Measurements from ENCODE around the gene NCKAP5.
"Not testable (repeated sequence)": the region's sequence is repeated elsewhere in the genome, so short reads cannot be mapped to it uniquely, and the experiment has no call there.

Gene NCKAP5

GRCh38 chr2:133522204-133522603 is 46.1 kb downstream of the NCKAP5 start:
- no peaks in the 10 kb centered on the region for H3K27me3 ChIP-seq (ENCODE audit: control insufficient read depth in 1 of 2, insufficient read depth in 2 of 2, low read length in 2 of 2)
- H3K4me1 ChIP-seq (ENCODE audit: control insufficient read depth, insufficient read depth, low read length), result no peaks in the 10 kb centered on the region
- H3K36me3 ChIP-seq (ENCODE audit: control insufficient read depth in 2 of 2, insufficient read depth in 2 of 2, low read length in 2 of 2), result no peaks in the 10 kb centered on the region
- H3K4me3 ChIP-seq (ENCODE audit: low read length in 2 of 2), result no peak overlapping the region
- H3K9ac ChIP-seq (ENCODE audit: low read length in 2 of 2), result no peak overlapping the region
- no peak overlapping the region for H3K27ac ChIP-seq (ENCODE audit: low read length)
- no peaks in the 10 kb centered on the region for H3K9me3 ChIP-seq (ENCODE audit: control insufficient read depth in 2 of 2, low read length in 2 of 2)

- Histone ChIP-seq H3K4me3 (ENCODE audit: low read length in 2 of 2) (no peak overlapping the region), H3K27me3 (ENCODE audit: control insufficient read depth in 1 of 2, insufficient read depth in 2 of 2, low read length in 2 of 2) (no peaks in the 10 kb centered on the region), H3K9ac (ENCODE audit: low read length in 2 of 2) (no peak overlapping the region), H3K4me1 (ENCODE audit: control insufficient read depth, insufficient read depth, low read length) (no peaks in the 10 kb centered on the region), H3K27ac (ENCODE audit: low read length) (no peak overlapping the region), H3K9me3 (ENCODE audit: control insufficient read depth in 2 of 2, low read length in 2 of 2) (no peaks in the 10 kb centered on the region), H3K36me3 (ENCODE audit: control insufficient read depth in 2 of 2, insufficient read depth in 2 of 2, low read length in 2 of 2) (no peaks in the 10 kb centered on the region)
These were observed 47.0 kb downstream of the NCKAP5 start for GRCh38 chr2:133521146-133521745.

GRCh38 chr2:133519677-133520076 is 48.6 kb downstream of the NCKAP5 start:
- not testable (repeated sequence) for H3K27me3 ChIP-seq (ENCODE audit: control insufficient read depth in 1 of 2, insufficient read depth in 2 of 2, low read length in 2 of 2); H3K4me3 ChIP-seq (ENCODE audit: low read length in 2 of 2); H3K9me3 ChIP-seq (ENCODE audit: control insufficient read depth in 2 of 2, low read length in 2 of 2); H3K9ac ChIP-seq (ENCODE audit: low read length in 2 of 2); H3K4me1 ChIP-seq (ENCODE audit: control insufficient read depth, insufficient read depth, low read length); H3K27ac ChIP-seq (ENCODE audit: low read length); H3K36me3 ChIP-seq (ENCODE audit: control insufficient read depth in 2 of 2, insufficient read depth in 2 of 2, low read length in 2 of 2)

DNA sequence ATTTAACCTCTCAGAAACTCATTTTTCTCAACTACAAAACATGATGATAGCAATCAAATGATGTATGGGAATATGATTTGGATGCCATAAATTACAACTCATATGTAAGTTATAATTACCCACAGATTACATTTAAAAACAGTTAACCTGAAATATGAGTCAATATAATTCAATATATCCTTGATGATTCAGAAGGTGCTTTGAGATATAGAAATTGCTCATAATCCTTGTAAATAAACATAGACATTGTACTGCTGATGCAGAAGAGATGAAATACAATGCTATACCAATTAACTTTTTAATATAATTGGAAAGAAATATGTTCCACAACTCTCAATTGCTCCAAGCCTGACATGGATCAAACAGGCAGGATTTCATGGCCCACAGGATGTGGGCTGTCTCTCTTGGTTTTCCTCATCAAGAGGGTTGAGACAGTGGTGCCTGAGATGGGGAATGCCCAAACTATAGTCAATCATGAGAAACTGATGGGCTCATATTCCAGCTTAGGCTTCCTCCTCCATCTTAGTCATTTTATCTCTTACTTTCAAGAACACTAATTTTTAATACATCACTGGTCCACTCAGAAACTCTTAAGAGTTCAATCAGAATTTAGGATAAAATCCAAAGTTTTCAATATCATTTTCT is 49.4 kb downstream of the NCKAP5 start:
- no peaks in the 10 kb centered on the region for H3K36me3 ChIP-seq (ENCODE audit: control insufficient read depth in 2 of 2, insufficient read depth in 2 of 2, low read length in 2 of 2)
- no peak overlapping the region for H3K27ac ChIP-seq (ENCODE audit: low read length)
- no peaks in the 10 kb centered on the region for H3K27me3 ChIP-seq (ENCODE audit: control insufficient read depth in 1 of 2, insufficient read depth in 2 of 2, low read length in 2 of 2)
- H3K4me3 ChIP-seq (ENCODE audit: low read length in 2 of 2), result no peak overlapping the region
- no peaks in the 10 kb centered on the region for H3K9me3 ChIP-seq (ENCODE audit: control insufficient read depth in 2 of 2, low read length in 2 of 2)
- H3K9ac ChIP-seq (ENCODE audit: low read length in 2 of 2), result no peak overlapping the region
- no peaks in the 10 kb centered on the region for H3K4me1 ChIP-seq (ENCODE audit: control insufficient read depth, insufficient read depth, low read length)

- no peaks in the 10 kb centered on the region for H3K27me3 ChIP-seq (ENCODE audit: control insufficient read depth in 1 of 2, insufficient read depth in 2 of 2, low read length in 2 of 2)
- no peaks in the 10 kb centered on the region for H3K9me3 ChIP-seq (ENCODE audit: control insufficient read depth in 2 of 2, low read length in 2 of 2)
- H3K4me1 ChIP-seq (ENCODE audit: control insufficient read depth, insufficient read depth, low read length), result no peaks in the 10 kb centered on the region
- no peak overlapping the region for H3K9ac ChIP-seq (ENCODE audit: low read length in 2 of 2)
- no peaks in the 10 kb centered on the region for H3K36me3 ChIP-seq (ENCODE audit: control insufficient read depth in 2 of 2, insufficient read depth in 2 of 2, low read length in 2 of 2)
- no peak overlapping the region for H3K27ac ChIP-seq (ENCODE audit: low read length)
- no peak overlapping the region for H3K4me3 ChIP-seq (ENCODE audit: low read length in 2 of 2)
These were observed 50.4 kb downstream of the NCKAP5 start for GRCh38 chr2:133517876-133518275.

DNA sequence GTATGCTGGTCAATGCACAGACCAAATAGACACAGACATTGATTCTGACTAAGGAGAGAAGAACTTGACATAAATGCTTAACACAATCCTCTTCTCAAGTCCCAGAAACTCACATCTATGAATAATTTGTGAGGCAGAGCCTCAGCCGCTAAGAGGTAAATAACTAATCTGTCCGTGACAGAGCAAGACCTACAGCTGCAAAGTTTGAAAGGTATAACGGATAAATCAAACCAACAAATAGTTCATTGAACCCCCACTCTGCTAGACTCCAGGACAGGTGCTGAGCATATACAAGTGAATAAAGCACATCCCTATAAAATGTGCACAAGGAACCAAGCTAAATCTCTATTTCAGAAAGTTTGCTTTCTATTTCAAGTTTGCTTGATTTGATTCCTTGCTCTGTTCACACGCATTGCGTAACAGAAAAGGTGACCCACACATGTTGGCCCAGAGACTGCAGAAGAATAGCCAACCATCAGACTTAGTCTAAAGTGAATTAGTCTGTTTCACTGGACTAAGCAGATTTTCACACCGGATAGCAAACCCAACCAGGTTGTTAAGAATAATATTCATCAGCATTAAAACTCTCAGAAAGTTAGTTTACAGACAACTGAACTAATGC is 51.7 kb downstream of the NCKAP5 start:
- Histone ChIP-seq H3K36me3 (ENCODE audit: control insufficient read depth in 2 of 2, insufficient read depth in 2 of 2, low read length in 2 of 2) (no peaks in the 10 kb centered on the region), H3K4me3 (ENCODE audit: low read length in 2 of 2) (no peak overlapping the region), H3K9ac (ENCODE audit: low read length in 2 of 2) (no peak overlapping the region), H3K27me3 (ENCODE audit: control insufficient read depth in 1 of 2, insufficient read depth in 2 of 2, low read length in 2 of 2) (no peaks in the 10 kb centered on the region), H3K4me1 (ENCODE audit: control insufficient read depth, insufficient read depth, low read length) (no peaks in the 10 kb centered on the region), H3K9me3 (ENCODE audit: control insufficient read depth in 2 of 2, low read length in 2 of 2) (no peaks in the 10 kb centered on the region), H3K27ac (ENCODE audit: low read length) (no peak overlapping the region)

DNA sequence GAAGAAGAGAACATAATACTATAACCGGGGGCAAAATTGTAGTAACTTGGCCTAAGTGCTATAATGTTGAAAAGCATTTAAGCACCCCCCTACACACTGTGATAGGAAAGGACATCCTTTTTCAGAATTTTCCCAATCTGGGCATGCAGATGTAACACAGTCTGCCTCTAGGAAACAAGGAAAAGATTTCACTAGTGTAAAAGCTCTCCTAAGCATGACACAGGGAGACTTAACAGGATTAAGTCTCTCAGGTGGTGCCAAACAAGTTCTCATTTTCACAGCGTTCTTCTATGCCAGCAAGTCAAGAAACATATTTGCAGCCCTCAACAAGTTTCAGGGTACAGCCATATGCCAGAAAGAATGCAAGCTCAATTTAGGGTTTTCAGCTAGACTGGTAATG is 53.0 kb downstream of the NCKAP5 start:
- H3K9me3 ChIP-seq (ENCODE audit: control insufficient read depth in 2 of 2, low read length in 2 of 2), result no peaks in the 10 kb centered on the region
- no peaks in the 10 kb centered on the region for H3K4me1 ChIP-seq (ENCODE audit: control insufficient read depth, insufficient read depth, low read length)
- H3K36me3 ChIP-seq (ENCODE audit: control insufficient read depth in 2 of 2, insufficient read depth in 2 of 2, low read length in 2 of 2), result no peaks in the 10 kb centered on the region
- H3K9ac ChIP-seq (ENCODE audit: low read length in 2 of 2), result no peak overlapping the region
- no peak overlapping the region for H3K27ac ChIP-seq (ENCODE audit: low read length)
- no peak overlapping the region for H3K4me3 ChIP-seq (ENCODE audit: low read length in 2 of 2)
- H3K27me3 ChIP-seq (ENCODE audit: control insufficient read depth in 1 of 2, insufficient read depth in 2 of 2, low read length in 2 of 2), result no peaks in the 10 kb centered on the region

- Histone ChIP-seq H3K27ac (ENCODE audit: low read length) (no peak overlapping the region), H3K27me3 (ENCODE audit: control insufficient read depth in 1 of 2, insufficient read depth in 2 of 2, low read length in 2 of 2) (no peaks in the 10 kb centered on the region), H3K36me3 (ENCODE audit: control insufficient read depth in 2 of 2, insufficient read depth in 2 of 2, low read length in 2 of 2) (no peaks in the 10 kb centered on the region), H3K9ac (ENCODE audit: low read length in 2 of 2) (no peak overlapping the region), H3K9me3 (ENCODE audit: control insufficient read depth in 2 of 2, low read length in 2 of 2) (no peaks in the 10 kb centered on the region), H3K4me3 (ENCODE audit: low read length in 2 of 2) (no peak overlapping the region), H3K4me1 (ENCODE audit: control insufficient read depth, insufficient read depth, low read length) (no peaks in the 10 kb centered on the region)
These were observed 54.4 kb downstream of the NCKAP5 start for GRCh38 chr2:133513893-133514292.

- Histone ChIP-seq H3K9me3 (ENCODE audit: control insufficient read depth in 2 of 2, low read length in 2 of 2) (no peaks in the 10 kb centered on the region), H3K9ac (ENCODE audit: low read length in 2 of 2) (no peak overlapping the region), H3K4me1 (ENCODE audit: control insufficient read depth, insufficient read depth, low read length) (no peaks in the 10 kb centered on the region), H3K27ac (ENCODE audit: low read length) (no peak overlapping the region), H3K27me3 (ENCODE audit: control insufficient read depth in 1 of 2, insufficient read depth in 2 of 2, low read length in 2 of 2) (no peaks in the 10 kb centered on the region), H3K36me3 (ENCODE audit: control insufficient read depth in 2 of 2, insufficient read depth in 2 of 2, low read length in 2 of 2) (no peaks in the 10 kb centered on the region), H3K4me3 (ENCODE audit: low read length in 2 of 2) (no peak overlapping the region)
These were observed 56.1 kb downstream of the NCKAP5 start for GRCh38 chr2:133512121-133512520.

GRCh38 chr2:133511679-133512078 is 56.6 kb downstream of the NCKAP5 start:
- H3K27ac ChIP-seq (ENCODE audit: low read length), result no peak overlapping the region
- H3K27me3 ChIP-seq (ENCODE audit: control insufficient read depth in 1 of 2, insufficient read depth in 2 of 2, low read length in 2 of 2), result no peaks in the 10 kb centered on the region
- no peaks in the 10 kb centered on the region for H3K36me3 ChIP-seq (ENCODE audit: control insufficient read depth in 2 of 2, insufficient read depth in 2 of 2, low read length in 2 of 2)
- H3K9me3 ChIP-seq (ENCODE audit: control insufficient read depth in 2 of 2, low read length in 2 of 2), result no peaks in the 10 kb centered on the region
- H3K9ac ChIP-seq (ENCODE audit: low read length in 2 of 2), result no peak overlapping the region
- H3K4me3 ChIP-seq (ENCODE audit: low read length in 2 of 2), result no peak overlapping the region
- no peaks in the 10 kb centered on the region for H3K4me1 ChIP-seq (ENCODE audit: control insufficient read depth, insufficient read depth, low read length)

DNA sequence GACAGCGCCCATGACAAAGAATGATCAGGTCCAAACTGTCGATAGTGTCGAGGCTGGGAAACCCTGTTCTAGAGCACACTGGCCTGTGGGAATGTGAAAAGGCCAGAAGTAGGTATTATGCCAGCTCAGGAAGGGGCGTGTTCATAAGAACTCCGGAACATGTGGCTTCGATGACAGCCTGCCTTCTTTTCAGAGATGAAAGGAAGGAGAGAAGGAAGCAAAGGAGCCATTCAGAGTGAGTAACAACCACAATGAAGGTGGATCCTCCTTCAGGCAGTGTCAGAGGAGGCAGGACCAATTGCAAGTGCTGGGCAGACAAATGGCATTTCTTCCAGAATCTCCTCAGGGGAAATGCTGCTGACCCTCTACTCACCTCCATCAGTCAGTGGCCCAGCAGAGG is 58.5 kb downstream of the NCKAP5 start:
- Histone ChIP-seq H3K4me1 (ENCODE audit: control insufficient read depth, insufficient read depth, low read length) (peaks cover 2% of the 10 kb centered on the region), H3K9ac (ENCODE audit: low read length in 2 of 2) (no peak overlapping the region), H3K36me3 (ENCODE audit: control insufficient read depth in 2 of 2, insufficient read depth in 2 of 2, low read length in 2 of 2) (no peaks in the 10 kb centered on the region), H3K27ac (ENCODE audit: low read length) (no peak overlapping the region), H3K9me3 (ENCODE audit: control insufficient read depth in 2 of 2, low read length in 2 of 2) (no peaks in the 10 kb centered on the region), H3K27me3 (ENCODE audit: control insufficient read depth in 1 of 2, insufficient read depth in 2 of 2, low read length in 2 of 2) (no peaks in the 10 kb centered on the region), H3K4me3 (ENCODE audit: low read length in 2 of 2) (no peak overlapping the region)

Measured in stomach smooth muscle (tissue), 2 donors.